ENCODE data around the gene AGPAT4. TPM values are rescaled to one million over a fixed set of nuclear protein-coding genes. Genes with fewer than 3 reads are reported as not detected.

The AGPAT4 gene
- total and polyA plus RNA-seq, 2 of the 4 experiments (the other 2 are of a cell fraction) = 3.6 to 3.8 TPM

- H2BK15ac ChIP-seq (ENCODE audit: low read depth, low read length) = no peak overlapping the region
- no peak overlapping the region for H2BK120ac ChIP-seq (ENCODE audit: low read depth, low read length)
- H4K8ac ChIP-seq (ENCODE audit: low read depth in 2 of 2, low read length in 2 of 2) = no peak overlapping the region
- H3K27ac ChIP-seq (ENCODE audit: insufficient read depth, low read length) = no peak overlapping the region
- no peak overlapping the region for H4K91ac ChIP-seq (ENCODE audit: insufficient read depth, low read depth, low read length)
- H2AK9ac ChIP-seq (replicated peaks; ENCODE audit: low read depth, low read length, poor library complexity) = no peak overlapping the region
- H3K79me1 ChIP-seq (ENCODE audit: low read depth in 1 of 2, low read length in 2 of 2) = peaks cover 3 to 4% of the 10 kb centered on the region in 2 experiments; a peak in 3 of 4 replicates
- H3K18ac ChIP-seq (ENCODE audit: low read depth, low read length) = no peak overlapping the region
- peaks cover 8% of the 10 kb centered on the region for H3K4me1 ChIP-seq (ENCODE audit: control insufficient read depth, insufficient read depth, low read length)
- no peak overlapping the region for H3K4me3 ChIP-seq (ENCODE audit: insufficient read depth, low read depth, low read length)
- H3K27me3 ChIP-seq (ENCODE audit: control insufficient read depth, insufficient read depth, low read length) = no peaks in the 10 kb centered on the region
- no peak overlapping the region for H4K5ac ChIP-seq (ENCODE audit: low read depth, low read length)
- H4K20me1 ChIP-seq (ENCODE audit: insufficient read depth, low read length) = no peaks in the 10 kb centered on the region
- ChIA-PET CTCF (no interaction called here), POLR2A (ENCODE audit: unreplicated experiment) (no interaction called here)
- no peak overlapping the region for H2BK20ac ChIP-seq (ENCODE audit: low read depth, low read length)
- intact Hi-C loops (cut with micrococcal nuclease) (no loop called here), dilution Hi-C loops (cut with HindIII; ENCODE audit: low sequenced_read_pairs, unreplicated experiment) (no loop called here), in situ Hi-C loops (cut with MboI; ENCODE audit: low sequenced_read_pairs) (loop anchor here (10.0 kb wide), 1 partner anchor 112 kb away; the partner anchor contains the start of gene AGPAT4)
- H3K36me3 ChIP-seq (ENCODE audit: control insufficient read depth, insufficient read depth, low read length) = peaks cover 11% of the 10 kb centered on the region
- no peak overlapping the region for H3K4ac ChIP-seq (ENCODE audit: low read depth, low read length)
- no peak overlapping the region for H3K4me2 ChIP-seq (ENCODE audit: low read depth, low read length)
- H2AK5ac ChIP-seq (ENCODE audit: low read depth, low read length) = no peak overlapping the region
- H3K23ac ChIP-seq (ENCODE audit: low read depth, low read length) = no peak overlapping the region; the same call in 1 of the 2 replicates
- no peak overlapping the region for H2AFZ ChIP-seq (replicated peaks; ENCODE audit: low read length, poor library complexity)
- WGBS, 2 experiments (ENCODE audit: extremely low coverage in 2 of 2, insufficient read length in 1 of 2) = 89% methylated on average over 5 of the region's 9 CpGs; no CpG with 5 or more reads in 1 of the 2 experiments
- BruUV-seq (replicated peaks) = no TSS peak
- H3K56ac ChIP-seq (ENCODE audit: extremely low read depth, insufficient read depth, low read length) = no peak overlapping the region
- ATAC-seq (ENCODE audit: low read depth) (no peak), DNase-seq (no peak)
- no peaks in the 10 kb centered on the region for H3K9me3 ChIP-seq (ENCODE audit: control insufficient read depth, insufficient read depth, low read length)
- no peak overlapping the region for H3K14ac ChIP-seq (replicated peaks; ENCODE audit: low read depth, low read length)
- H2BK5ac ChIP-seq (ENCODE audit: low read depth, low read length, poor library complexity, severe bottlenecking) = no peak overlapping the region
- TF ChIP-seq CHD1 (IDR thresholded peaks at IDR 0.05; ENCODE audit: low read depth, low read length) (no peak), NFE2L2 (IDR thresholded peaks at IDR 0.05; ENCODE audit: low read depth, low read length) (no peak), SMC3 (IDR thresholded peaks at IDR 0.05; ENCODE audit: low read depth, low read length) (no peak), FOS (IDR thresholded peaks at IDR 0.05; ENCODE audit: low read depth, low read length) (no peak), MAZ (IDR thresholded peaks at IDR 0.05; ENCODE audit: borderline replicate concordance, low read depth, low read length) (no peak), POLR2A (IDR thresholded peaks at IDR 0.05; ENCODE audit: low read depth, low read length) (no peak), RCOR1 (IDR thresholded peaks at IDR 0.05; ENCODE audit: insufficient replicate concordance, low read length) (no peak)
- H3K9me1 ChIP-seq (ENCODE audit: insufficient read depth, low read length) = peaks cover 22% of the 10 kb centered on the region; the same call in 1 of the 2 replicates
- no peak overlapping the region for H3K9ac ChIP-seq (ENCODE audit: low read depth, low read length)
Measured at GRCh38 chr6:161162722-161163121, 111.1 kb downstream of the AGPAT4 start.
